Hematopoietic multipotent progenitor cell treated with erythropoietin and hydrocortisone succinate and interleukin-3 and kit ligand, for 15 days (in vitro differentiated cells): ENCODE data around the gene A3GALT2.

ENCODE experiments used
- DNase-seq: peaks from one replicate; pipeline ENCODE4 v3.0.0-alpha.2; 2015; ENCODE audit warnings: low spot score

A3GALT2 gene

GRCh38 chr1:33350611-33351280, 29.8 kb upstream of the A3GALT2 start:
- no peak for DNase-seq

- DNase-seq: peak; percentile 77
These were observed 29.1 kb upstream of the A3GALT2 start for GRCh38 chr1:33349778-33350610.

GRCh38 chr1:33349081-33349759, 28.3 kb upstream of the A3GALT2 start:
- peak; percentile 40 for DNase-seq

GRCh38 chr1:33348676-33349080, 27.8 kb upstream of the A3GALT2 start:
- peak; percentile 12 for DNase-seq

GRCh38 chr1:33348194-33348593, 27.3 kb upstream of the A3GALT2 start:
- DNase-seq: no peak

- DNase-seq: peak; percentile 50
These were observed 26.7 kb upstream of the A3GALT2 start for GRCh38 chr1:33347650-33347992.

GRCh38 chr1:33346927-33347649, 26.2 kb upstream of the A3GALT2 start:
- no peak for DNase-seq

- DNase-seq: no peak
These were observed 25.6 kb upstream of the A3GALT2 start for GRCh38 chr1:33346533-33346926.

- no peak for DNase-seq
These were observed 24.1 kb upstream of the A3GALT2 start for GRCh38 chr1:33344896-33345560.

GRCh38 chr1:33343539-33343938, 22.6 kb upstream of the A3GALT2 start:
- no peak for DNase-seq

- no peak for DNase-seq
These were observed 21.3 kb upstream of the A3GALT2 start for GRCh38 chr1:33342041-33342723.

GRCh38 chr1:33341190-33341589, 20.3 kb upstream of the A3GALT2 start:
- DNase-seq: no peak

- DNase-seq: no peak
These were observed 18.5 kb upstream of the A3GALT2 start for GRCh38 chr1:33339413-33339812.

- no peak for DNase-seq
These were observed 17.7 kb upstream of the A3GALT2 start for GRCh38 chr1:33338440-33339211.

GRCh38 chr1:33338048-33338439, 17.1 kb upstream of the A3GALT2 start:
- no peak for DNase-seq

GRCh38 chr1:33337441-33337840, 16.5 kb upstream of the A3GALT2 start:
- DNase-seq: no peak

GRCh38 chr1:33336580-33336979, 15.7 kb upstream of the A3GALT2 start:
- DNase-seq: no peak

GRCh38 chr1:33335020-33335419, 14.1 kb upstream of the A3GALT2 start:
- no peak for DNase-seq

- DNase-seq: no peak
These were observed 13.2 kb upstream of the A3GALT2 start for GRCh38 chr1:33334081-33334552.

GRCh38 chr1:33332881-33333280, 12.0 kb upstream of the A3GALT2 start:
- no peak for DNase-seq
